SK-N-SH (cell line): ENCODE measurements around the gene ATG7.

ENCODE experiments used
- CTCF ChIP-seq: fragments of 200-600 bp; sonication (generic); IDR thresholded peaks from 2 replicates; pipeline ENCODE4 v1.6.1; 2017; ENCODE audit warnings: antibody characterized with exemption, mild to moderate bottlenecking, moderate library complexity
- EP300 ChIP-seq, 2 experiments: IDR thresholded peaks; 2 replicates each; pipeline versions ENCODE4 v1.4.0 to v1.6.1; 2012; ENCODE audit warnings: borderline replicate concordance in 1 of 2, low read depth in 1 of 2, low read length in 1 of 2
- EZH2phosphoT487 ChIP-seq: fragments of 200-600 bp; sonication (generic); IDR thresholded peaks from 2 replicates; pipeline ENCODE4 v1.6.1; 2017; ENCODE audit warnings: low read depth, mixed run types, mild to moderate bottlenecking, antibody characterized with exemption, moderate library complexity, borderline replicate concordance
- FOXJ3 ChIP-seq: sonication (generic); formaldehyde crosslinking; IDR thresholded peaks from 2 replicates; pipeline ENCODE4 v1.5.1; 2020; ENCODE audit warnings: mild to moderate bottlenecking, missing genetic modification reagents
- GABPA ChIP-seq: IDR thresholded peaks from 2 replicates; pipeline ENCODE4 v1.4.0; 2012; ENCODE audit warnings: low read depth, mild to moderate bottlenecking
- JUND ChIP-seq: IDR thresholded peaks from 2 replicates; pipeline ENCODE4 v1.4.0; 2012
- MEF2A ChIP-seq: IDR thresholded peaks from 2 replicates; pipeline ENCODE4 v1.4.0; 2012; ENCODE audit warnings: low read depth, borderline replicate concordance
- MXI1 ChIP-seq: IDR thresholded peaks from 2 replicates; pipeline ENCODE4 v1.6.1; 2012; ENCODE audit warnings: mild to moderate bottlenecking, low read depth, low read length, improper control_type of control experiment
- POLR2AphosphoS5 ChIP-seq: IDR thresholded peaks from 2 replicates; pipeline ENCODE4 v1.6.1; 2012; ENCODE audit warnings: low read depth, low read length
- RAD21 ChIP-seq: IDR thresholded peaks from 2 replicates; pipeline ENCODE4 v1.6.1; 2012; ENCODE audit warnings: mild to moderate bottlenecking, low read length
- TAF1 ChIP-seq: IDR thresholded peaks from 2 replicates; pipeline ENCODE4 v1.6.1; 2012; ENCODE audit warnings: low read depth, mild to moderate bottlenecking, low read length, moderate library complexity, borderline replicate concordance
- USF1 ChIP-seq: IDR thresholded peaks from 2 replicates; pipeline ENCODE4 v1.4.0; 2012; ENCODE audit warnings: low read depth, borderline replicate concordance
- YY1 ChIP-seq: IDR thresholded peaks from 2 replicates; pipeline ENCODE4 v1.4.0; 2012; ENCODE audit warnings: low read depth, mild to moderate bottlenecking
- TF ChIP-seq, protein P1 (sequence below): fragments of 150-350 bp; IDR thresholded peaks from 2 replicates; pipeline ENCODE4 v1.6.1; 2017; ENCODE audit warnings: antibody characterized with exemption, low read length, low read depth, borderline replicate concordance

GRCh38 chr3:11522953-11523571 is 250.9 kb downstream of the ATG7 start:
- no peak for TF ChIP-seq CTCF
- TF ChIP-seq, protein P1, sequence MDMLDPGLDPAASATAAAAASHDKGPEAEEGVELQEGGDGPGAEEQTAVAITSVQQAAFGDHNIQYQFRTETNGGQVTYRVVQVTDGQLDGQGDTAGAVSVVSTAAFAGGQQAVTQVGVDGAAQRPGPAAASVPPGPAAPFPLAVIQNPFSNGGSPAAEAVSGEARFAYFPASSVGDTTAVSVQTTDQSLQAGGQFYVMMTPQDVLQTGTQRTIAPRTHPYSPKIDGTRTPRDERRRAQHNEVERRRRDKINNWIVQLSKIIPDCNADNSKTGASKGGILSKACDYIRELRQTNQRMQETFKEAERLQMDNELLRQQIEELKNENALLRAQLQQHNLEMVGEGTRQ, result no peak
- no peak for TF ChIP-seq POLR2AphosphoS5
- no peak for TF ChIP-seq RAD21
- no peak for TF ChIP-seq MXI1
- no peak for TF ChIP-seq JUND
- no peak for TF ChIP-seq MEF2A
- no peak for TF ChIP-seq TAF1
- TF ChIP-seq EP300 (IDR thresholded peaks at IDR 0.05; ENCODE audit: borderline replicate concordance in 1 of 2, low read depth in 1 of 2, low read length in 1 of 2), result no peak
- no peak for TF ChIP-seq USF1
- no peak for TF ChIP-seq GABPA
- TF ChIP-seq YY1, result no peak
- no peak for TF ChIP-seq FOXJ3 (CRISPR knock-in tag)
- TF ChIP-seq EZH2phosphoT487, result no peak
